T47D (cell line): ENCODE results near the gene CNOT6L.

Experiments used
- DNase-seq, 2 experiments: peaks; one replicate each; pipeline versions ENCODE4 v3.0.0 to v3.0.0-alpha.2; 2011 to 2012; ENCODE audit warnings: low read depth in 1 of 2, low spot score in 1 of 2
- JUND ChIP-seq: IDR thresholded peaks from 2 replicates; pipeline ENCODE4 v1.6.1; 2012; ENCODE audit warnings: low read depth
- in situ Hi-C: cut with HindIII; loops from 2 replicates; pipeline ENCODE4 v1.10.0; 2016; ENCODE audit warnings: low sequenced_read_pairs, low pct_unique_long_range_greater_than_20kb

The CNOT6L gene

DNA sequence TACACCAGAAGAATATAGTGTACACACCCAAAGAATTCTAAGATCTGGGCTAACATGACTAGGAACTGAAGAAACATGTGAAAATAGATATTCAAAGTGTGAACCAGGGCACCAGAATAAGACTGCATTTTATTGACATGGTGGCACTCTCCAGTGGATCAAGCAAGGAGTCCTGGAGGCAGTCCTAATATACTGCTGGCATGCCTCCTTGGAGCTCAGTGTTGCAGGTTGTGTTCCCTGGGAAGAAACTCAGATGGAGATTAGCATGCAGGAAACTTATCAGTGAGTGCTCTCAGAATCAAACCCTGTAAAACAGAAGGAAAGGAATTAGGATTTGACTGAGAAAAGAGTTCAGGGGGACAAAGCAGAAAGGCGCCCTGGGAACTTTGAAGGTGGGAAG lies 108.5 kb downstream of the CNOT6L start:
- in situ Hi-C loops, result no loop called here
- DNase-seq, result no peak
- TF ChIP-seq JUND, result no peak

DNA sequence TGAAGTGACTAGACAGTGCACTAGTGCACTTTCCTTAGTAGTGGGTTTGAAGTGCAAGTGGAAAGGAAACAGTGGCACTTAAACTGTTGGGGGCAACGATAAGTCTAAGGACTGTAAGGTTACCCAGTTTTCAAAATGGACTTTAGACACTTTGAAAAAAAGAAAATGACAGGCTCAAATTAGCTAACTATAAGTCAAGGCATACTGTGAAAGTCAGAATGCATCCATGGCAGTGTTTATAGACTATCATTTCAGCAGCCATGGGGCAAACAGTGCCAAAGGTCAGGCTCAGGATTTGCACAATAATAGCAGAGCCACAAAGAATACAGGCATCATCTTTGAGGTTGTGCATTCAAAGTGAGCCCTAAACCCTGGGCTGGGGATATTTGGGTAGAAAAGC lies 109.1 kb downstream of the CNOT6L start:
- no peak for DNase-seq
- in situ Hi-C loops, result no loop called here
- no peak for TF ChIP-seq JUND

- TF ChIP-seq JUND, result no peak
- DNase-seq, result no peak
- in situ Hi-C loops, result no loop called here
These were observed 112.5 kb downstream of the CNOT6L start for GRCh38 chr4:77706717-77707116.

DNA sequence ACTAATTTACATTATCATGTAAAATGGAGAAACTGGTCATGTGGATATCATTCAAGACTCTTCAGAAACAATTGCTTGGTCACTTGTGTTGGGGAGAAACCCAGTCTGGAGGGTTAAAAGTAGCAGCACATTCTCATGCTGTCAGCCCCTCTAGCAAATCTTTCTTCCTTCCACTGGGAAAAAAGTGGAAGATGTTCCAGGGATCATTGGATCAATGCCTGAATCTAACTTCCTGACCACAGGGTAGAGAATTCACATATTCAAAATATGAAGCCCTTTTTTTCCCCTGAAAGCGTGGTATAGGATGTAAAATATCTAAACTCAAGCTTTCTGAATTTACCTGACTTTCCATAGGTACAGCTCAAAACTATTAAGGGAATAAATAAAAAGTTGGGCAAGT lies 115.5 kb downstream of the CNOT6L start:
- no peak for TF ChIP-seq JUND
- no peak for DNase-seq
- in situ Hi-C loops, result no loop called here

GRCh38 chr4:77701121-77701520 lies 118.0 kb downstream of the CNOT6L start:
- in situ Hi-C loops, result no loop called here
- DNase-seq, result no peak
- TF ChIP-seq JUND, result no peak

DNA sequence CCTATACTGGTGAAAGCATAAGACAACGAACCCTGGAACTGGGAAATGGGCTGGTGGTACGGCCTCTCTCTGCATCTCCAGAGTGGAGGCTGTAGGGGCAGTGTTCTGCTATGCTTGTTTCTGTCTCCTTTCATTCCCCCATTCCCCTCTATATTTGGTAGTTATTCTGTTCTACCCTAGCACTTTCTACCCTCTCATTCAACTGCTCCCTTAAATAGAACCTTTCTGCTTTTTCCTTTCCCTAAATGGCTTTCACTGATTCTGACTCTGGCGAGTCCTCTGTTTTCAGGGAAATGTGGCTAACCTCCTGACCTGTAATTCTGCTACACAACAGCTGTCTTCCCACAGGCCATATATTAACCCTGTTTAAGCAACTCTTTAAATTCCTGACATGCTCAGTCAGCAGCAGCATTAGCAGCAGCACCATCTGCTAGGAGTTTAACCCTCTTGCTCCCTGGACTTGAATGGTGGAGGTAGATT lies 119.4 kb downstream of the CNOT6L start:
- no peak for TF ChIP-seq JUND
- DNase-seq, result peak in 1 of 2 experiments; percentile 25
- in situ Hi-C loops, result no loop called here

DNA sequence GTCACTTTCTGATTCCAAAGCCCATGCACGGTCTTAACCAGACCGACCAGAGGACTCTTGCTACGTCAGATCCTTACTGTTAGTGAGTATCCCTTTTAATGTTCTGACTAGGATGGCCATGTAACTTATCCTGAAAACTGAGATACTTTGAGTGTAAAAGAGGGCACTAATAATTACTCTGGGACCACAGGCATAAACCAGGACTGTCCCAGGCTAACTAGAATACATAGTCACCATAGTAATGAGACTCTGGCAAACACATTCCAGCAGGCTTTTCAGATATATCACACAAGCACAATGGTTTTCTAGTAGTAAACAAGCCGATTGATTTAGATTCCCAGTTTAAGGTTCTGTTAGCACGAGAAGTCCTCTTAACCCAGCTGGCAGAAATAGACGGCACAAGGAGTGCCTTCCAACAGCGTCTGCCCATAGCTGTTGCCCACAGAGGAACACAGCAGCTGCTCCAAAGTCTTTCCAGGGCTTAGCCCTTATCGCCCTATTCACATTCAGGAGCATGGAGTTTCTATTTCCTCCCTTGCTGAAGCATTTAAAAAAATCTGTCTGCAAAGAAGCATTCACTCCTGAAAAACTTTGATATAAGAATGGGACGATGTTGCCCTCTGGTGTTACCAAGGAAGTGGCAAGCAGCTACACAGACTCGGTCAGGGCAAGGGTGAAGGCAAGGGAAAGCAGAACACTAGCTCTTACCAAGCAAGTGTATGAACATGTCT lies 121.1 kb downstream of the CNOT6L start:
- TF ChIP-seq JUND, result no peak
- in situ Hi-C loops, result no loop called here
- peak; percentile 15 to 59 for DNase-seq

GRCh38 chr4:77695774-77696173 lies 123.4 kb downstream of the CNOT6L start:
- TF ChIP-seq JUND, result no peak
- in situ Hi-C loops, result no loop called here
- no peak for DNase-seq

DNA sequence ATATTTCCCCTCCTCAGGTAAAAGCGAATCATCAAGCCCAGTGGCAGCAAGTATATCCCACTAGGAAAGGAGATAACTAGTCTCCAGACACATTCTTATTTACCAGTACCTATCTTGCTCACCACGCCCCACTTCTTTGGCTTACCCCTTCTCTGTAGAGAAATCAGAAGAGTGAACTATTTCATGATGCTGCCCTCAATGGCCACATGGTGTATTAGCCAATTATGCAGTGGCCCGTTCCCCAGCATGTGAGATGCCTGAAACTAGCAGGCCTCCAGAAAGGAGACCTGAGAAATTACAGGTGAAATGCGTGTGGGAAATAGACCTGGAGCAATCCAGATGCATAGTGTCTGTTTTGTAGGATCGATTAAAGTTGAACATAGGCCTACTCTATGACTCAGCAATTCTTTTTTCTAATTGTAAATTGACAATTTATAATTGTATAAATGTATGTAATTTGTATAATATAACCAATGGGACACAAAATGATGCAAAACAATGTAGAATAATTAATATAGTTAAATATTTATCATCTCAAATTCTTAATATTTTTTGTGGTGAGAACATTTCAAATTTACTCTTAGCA lies 126.2 kb downstream of the CNOT6L start:
- no peak for TF ChIP-seq JUND
- in situ Hi-C loops, result no loop called here
- no peak for DNase-seq

DNA sequence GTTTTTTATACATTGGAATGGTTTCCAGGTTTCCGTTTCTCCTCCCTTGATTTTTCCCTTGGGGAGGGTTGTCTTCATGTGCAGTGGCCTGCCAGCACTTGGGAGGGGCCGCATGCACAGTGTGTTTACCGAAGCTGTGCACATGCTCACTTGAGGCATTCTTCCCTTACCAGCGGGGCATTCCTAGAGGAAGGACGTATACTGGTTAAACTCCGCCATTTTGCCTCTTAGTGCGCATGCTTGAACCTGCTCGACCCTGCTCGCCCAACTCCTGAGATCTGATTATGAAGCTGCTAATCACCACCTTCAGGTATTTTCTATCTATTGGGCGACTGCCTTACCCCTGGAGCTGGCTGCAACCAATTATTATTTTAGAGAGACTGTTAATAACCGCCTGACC lies 137.4 kb downstream of the CNOT6L start:
- in situ Hi-C loops, result no loop called here
- no peak for DNase-seq
- no peak for TF ChIP-seq JUND

DNA sequence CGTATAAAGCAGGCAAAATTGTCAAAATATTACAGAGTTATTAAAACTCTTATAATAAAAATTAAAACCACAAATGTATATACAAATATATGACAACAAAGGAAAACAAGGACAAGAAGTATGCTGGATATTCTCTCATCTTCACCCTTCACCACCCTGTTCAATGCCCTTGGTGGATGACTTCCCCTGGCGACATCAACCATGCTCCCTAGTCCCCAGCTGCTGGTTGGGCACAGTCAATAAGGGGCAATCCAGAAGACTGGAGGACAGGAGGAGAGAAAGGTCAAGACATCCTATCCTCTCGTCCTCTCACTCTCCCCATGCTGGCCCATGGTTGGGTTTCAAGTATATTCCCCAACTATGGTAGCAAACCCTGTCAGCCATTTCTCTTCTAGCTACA lies 142.3 kb downstream of the CNOT6L start:
- no peak for DNase-seq
- in situ Hi-C loops, result no loop called here
- no peak for TF ChIP-seq JUND

DNA sequence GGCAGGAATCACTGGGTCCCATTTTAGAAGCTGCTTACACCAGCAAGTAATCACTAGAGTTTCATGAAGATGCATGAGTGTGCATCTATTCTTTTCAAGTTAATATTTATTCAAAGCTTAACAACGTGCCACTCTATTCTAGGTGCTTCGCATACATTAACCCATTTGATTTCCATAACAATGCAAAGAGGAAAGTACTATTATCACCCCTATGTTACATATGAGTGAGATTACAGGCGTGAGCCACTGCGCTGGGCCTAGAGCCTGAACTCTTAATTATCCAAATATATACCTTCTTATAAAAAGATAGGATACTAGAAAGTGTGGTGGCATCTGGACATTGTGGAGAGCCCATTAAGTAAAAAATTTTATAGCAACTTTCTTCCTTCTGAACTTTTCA lies 148.1 kb downstream of the CNOT6L start:
- TF ChIP-seq JUND, result no peak
- no peak for DNase-seq
- in situ Hi-C loops, result no loop called here

DNA sequence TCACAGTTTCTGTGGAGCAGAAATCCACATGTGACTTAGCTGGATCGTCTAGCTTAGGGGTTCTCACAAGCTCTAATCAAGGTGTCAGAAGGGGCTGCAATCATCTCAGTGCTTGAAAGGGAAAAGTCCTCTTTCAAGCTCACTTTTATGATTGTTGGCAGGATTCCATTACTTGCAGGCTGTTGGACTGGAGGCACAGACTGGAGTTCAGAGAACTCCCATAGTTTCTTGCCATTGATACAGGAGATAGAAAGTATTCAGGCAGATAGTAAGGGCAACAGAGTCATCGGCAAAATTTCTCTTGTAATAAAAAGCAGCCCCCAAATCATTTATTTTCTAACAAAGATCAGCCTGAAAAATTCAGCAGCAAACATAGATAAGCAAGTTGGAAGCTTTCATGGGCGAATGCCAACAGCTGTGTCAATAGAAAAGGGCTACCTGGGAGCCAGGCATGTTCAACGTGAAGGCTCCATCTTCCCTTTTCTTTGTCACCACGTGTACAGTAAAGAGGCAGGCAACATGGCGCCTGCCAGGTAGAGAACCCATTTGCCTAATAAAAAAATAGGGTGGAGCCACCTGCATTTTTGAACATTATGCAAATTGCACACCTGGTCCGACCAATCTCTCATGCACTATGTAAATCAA lies 149.1 kb downstream of the CNOT6L start:
- peak in 1 of 2 experiments; percentile 2 for DNase-seq
- in situ Hi-C loops, result no loop called here
- TF ChIP-seq JUND, result no peak
